GDM1 (cell line): ENCODE measurements around the gene INPP5B.
A peak's percentile ranks its signal among the peaks of the same experiment; 100 is the strongest.

Experiments
- DNase-seq: peaks from one replicate; lab custom pipeline; 2025; lab: John Stamatoyannopoulos, UW

INPP5B gene

GRCh38 chr1:37839676-37840075 lies 107.2 kb downstream of the INPP5B start:
- DNase-seq = no peak

DNA sequence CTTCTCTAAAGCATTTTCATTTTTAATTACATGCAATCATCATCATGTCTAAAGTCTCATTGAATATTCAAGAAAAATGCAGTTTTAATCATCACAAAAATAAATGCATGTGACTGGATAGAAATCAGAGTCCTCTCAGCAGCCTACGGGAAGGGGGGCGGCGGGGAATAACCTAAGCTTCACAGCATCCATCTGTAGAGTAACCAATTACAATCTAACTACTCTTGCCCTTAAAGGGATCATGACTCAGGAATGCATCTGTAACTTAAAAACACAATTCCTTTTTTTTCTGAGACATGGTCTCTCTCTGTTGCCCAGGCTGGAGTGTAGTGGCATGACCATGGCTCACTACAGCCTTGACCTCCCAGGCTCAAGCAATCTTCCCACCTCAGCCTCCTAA lies 110.1 kb downstream of the INPP5B start:
- no peak for DNase-seq

- no peak for DNase-seq
Measured at GRCh38 chr1:37831809-37832208, 115.0 kb downstream of the INPP5B start.

- no peak for DNase-seq
Measured at GRCh38 chr1:37831109-37831508, 115.7 kb downstream of the INPP5B start.

GRCh38 chr1:37828410-37829074 lies 118.3 kb downstream of the INPP5B start:
- DNase-seq = no peak

GRCh38 chr1:37825506-37825905 lies 121.3 kb downstream of the INPP5B start:
- DNase-seq = no peak

DNA sequence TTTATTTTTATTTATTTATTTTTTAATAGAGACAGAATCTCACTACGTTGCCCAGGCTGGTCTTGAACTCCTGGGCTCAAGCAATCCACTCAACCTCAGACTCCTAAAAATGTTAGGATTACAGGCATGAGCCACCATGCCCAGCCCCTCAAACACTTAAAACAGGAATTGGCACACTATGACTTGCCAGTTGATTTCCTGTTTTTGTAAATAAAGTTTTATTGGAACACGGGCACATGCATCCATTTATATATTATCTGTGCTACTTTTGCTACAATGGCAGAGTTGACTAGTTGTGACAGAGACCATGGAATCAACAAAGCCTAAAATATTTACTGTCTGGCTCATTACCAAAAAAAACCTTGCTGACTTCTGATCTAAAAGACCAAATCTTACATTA lies 122.9 kb downstream of the INPP5B start:
- DNase-seq = no peak

DNA sequence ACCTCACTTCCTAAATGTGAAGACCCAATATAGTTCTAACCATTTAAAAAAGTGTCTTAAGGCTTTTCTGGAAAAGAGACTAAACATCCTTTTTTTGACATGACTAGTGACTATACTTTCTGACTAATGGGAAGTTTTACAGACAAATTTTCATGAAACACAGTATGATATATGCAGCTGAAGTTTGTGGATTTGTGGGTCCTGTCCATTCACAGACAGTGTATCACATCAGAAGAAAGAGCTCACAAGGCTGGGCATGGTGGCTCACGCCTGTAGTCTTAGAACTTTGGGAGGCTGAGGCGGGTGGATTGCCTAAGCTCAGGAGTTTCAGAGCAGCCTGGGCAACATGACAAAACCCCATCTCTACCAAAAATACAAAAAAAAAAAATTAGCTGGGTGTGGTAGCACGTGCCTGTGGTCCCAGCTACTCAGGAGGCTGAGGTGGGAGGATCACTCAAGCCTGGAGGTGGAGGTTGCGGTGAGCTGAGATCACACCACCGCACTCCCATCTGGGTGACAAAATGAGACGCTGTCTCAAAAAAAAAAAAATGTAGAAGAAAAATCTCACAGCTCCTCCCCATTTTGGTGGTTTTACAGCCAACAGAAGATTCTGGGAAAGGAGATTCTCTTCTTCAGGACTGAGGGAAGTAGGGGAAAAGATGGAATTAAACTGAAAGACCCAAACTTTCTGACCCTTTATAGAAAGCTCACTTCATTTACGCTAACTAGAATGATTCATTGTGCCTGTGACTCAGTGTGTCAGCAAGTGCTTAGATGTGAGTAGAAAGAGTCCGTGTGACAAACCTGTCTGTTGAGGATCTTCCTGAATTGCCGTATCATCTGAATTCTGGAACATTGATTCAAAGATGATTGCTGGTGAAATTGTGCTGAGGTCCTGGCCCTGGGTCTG lies 123.7 kb downstream of the INPP5B start:
- no peak for DNase-seq

GRCh38 chr1:37821481-37821880 lies 125.4 kb downstream of the INPP5B start:
- no peak for DNase-seq

- no peak for DNase-seq
Measured at GRCh38 chr1:37817481-37817880, 129.4 kb downstream of the INPP5B start.

DNA sequence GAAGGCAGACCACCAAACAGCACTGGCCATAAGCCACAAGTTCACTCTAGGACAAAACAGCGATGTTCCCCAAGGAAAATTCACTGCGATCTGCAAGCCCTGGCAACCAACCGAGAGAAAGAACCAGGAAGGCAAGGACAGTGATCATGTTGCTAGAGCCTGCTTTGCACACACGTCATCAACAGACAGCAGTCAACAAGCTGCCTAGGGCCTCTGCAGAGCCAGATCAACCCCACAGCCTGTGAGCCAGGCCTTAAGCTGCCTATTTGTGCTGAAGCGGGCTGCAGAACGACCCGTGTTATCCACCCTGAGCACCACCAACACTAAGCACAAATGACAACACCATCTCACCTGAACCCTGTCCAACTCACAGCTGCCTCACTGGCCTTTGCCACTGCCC lies 132.6 kb downstream of the INPP5B start:
- no peak for DNase-seq

DNA sequence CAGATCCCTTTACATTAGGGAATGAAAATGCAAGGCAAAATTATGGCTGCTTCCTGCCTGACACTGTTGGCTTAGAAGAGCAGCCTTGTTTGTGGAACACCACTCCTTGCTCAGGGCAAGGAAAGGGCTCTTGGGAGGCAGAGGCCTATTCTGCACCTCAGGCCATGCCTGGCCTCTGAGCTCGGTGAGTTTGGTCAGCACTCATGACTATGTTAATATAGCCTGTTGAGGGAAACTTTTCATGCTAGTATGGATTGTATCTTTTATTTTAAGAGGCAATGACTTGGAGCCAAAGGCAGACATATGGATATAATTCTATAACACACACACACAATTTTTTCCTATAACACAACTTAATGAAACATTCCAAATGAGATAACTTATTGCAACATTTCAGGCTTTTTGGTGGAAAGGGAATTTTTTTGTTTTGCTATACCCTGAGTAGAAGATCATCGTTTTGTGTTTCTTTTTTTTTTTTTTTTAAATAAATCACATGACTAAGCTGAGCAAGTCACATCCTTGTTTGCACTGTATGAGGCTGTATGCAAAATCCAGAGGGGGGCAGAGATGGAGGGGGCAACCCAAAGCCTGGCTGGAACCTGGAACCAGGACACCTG lies 133.2 kb downstream of the INPP5B start:
- no peak for DNase-seq

- DNase-seq = peak; percentile 45
Measured at GRCh38 chr1:37811027-37811655, 135.7 kb downstream of the INPP5B start.
